GM12874 (cell line): ENCODE results near the gene HAUS3.

Experiments
- CTCF ChIP-seq: IDR thresholded peaks from 2 replicates; pipeline ENCODE4 v1.5.1; 2011; ENCODE audit warnings: low read depth, mild to moderate bottlenecking, control low read depth, low read length, moderate library complexity; ENCODE audit not compliant: insufficient read depth

Gene HAUS3

GRCh38 chr4:2180410-2180809 is 61.5 kb downstream of the HAUS3 start:
- no peak for TF ChIP-seq CTCF

- TF ChIP-seq CTCF: no peak
These were observed 62.2 kb downstream of the HAUS3 start for GRCh38 chr4:2179717-2180116.

GRCh38 chr4:2178986-2179385 is 62.9 kb downstream of the HAUS3 start:
- TF ChIP-seq CTCF: no peak
